ENCODE measurements around the gene DET1.
"Not testable (repeated sequence)": the region's sequence is repeated elsewhere in the genome, so short reads cannot be mapped to it uniquely, and the experiment has no call there.

The DET1 gene

GRCh38 chr15:88498996-88499395 is 47.5 kb downstream of the DET1 start:
- DNase-seq (ENCODE audit: low read depth in 4 of 4, low spot score in 1 of 4): no peak

GRCh38 chr15:88497109-88497765 is 49.2 kb downstream of the DET1 start:
- no peak for DNase-seq (ENCODE audit: low read depth in 4 of 4, low spot score in 1 of 4)

GRCh38 chr15:88493844-88494243 is 52.6 kb downstream of the DET1 start:
- DNase-seq (ENCODE audit: low read depth in 4 of 4, low spot score in 1 of 4): no peak

GRCh38 chr15:88491158-88491557 is 55.3 kb downstream of the DET1 start:
- no peak for DNase-seq (ENCODE audit: low read depth in 4 of 4, low spot score in 1 of 4)

GRCh38 chr15:88490036-88490435 is 56.4 kb downstream of the DET1 start:
- no peak for DNase-seq (ENCODE audit: low read depth in 4 of 4, low spot score in 1 of 4)

GRCh38 chr15:88489321-88489720 is 57.2 kb downstream of the DET1 start:
- no peak for DNase-seq (ENCODE audit: low read depth in 4 of 4, low spot score in 1 of 4)

GRCh38 chr15:88487796-88488523 is 58.5 kb downstream of the DET1 start:
- DNase-seq (ENCODE audit: low read depth in 4 of 4, low spot score in 1 of 4): no peak

- no peak for DNase-seq (ENCODE audit: low read depth in 4 of 4, low spot score in 1 of 4)
These were observed 59.2 kb downstream of the DET1 start for GRCh38 chr15:88487178-88487795.

- no peak for DNase-seq (ENCODE audit: low read depth in 4 of 4, low spot score in 1 of 4)
These were observed 61.7 kb downstream of the DET1 start for GRCh38 chr15:88484682-88485331.

- DNase-seq (ENCODE audit: low read depth in 4 of 4, low spot score in 1 of 4): no peak
These were observed 64.2 kb downstream of the DET1 start for GRCh38 chr15:88482263-88482662.

GRCh38 chr15:88480981-88481380 is 65.5 kb downstream of the DET1 start:
- no peak for DNase-seq (ENCODE audit: low read depth in 4 of 4, low spot score in 1 of 4)

- no peak for DNase-seq (ENCODE audit: low read depth in 4 of 4, low spot score in 1 of 4)
These were observed 67.3 kb downstream of the DET1 start for GRCh38 chr15:88479169-88479568.

- no peak for DNase-seq (ENCODE audit: low read depth in 4 of 4, low spot score in 1 of 4)
These were observed 68.6 kb downstream of the DET1 start for GRCh38 chr15:88477904-88478303.

GRCh38 chr15:88477126-88477525 is 69.4 kb downstream of the DET1 start:
- DNase-seq (ENCODE audit: low read depth in 4 of 4, low spot score in 1 of 4): no peak

- DNase-seq (ENCODE audit: low read depth in 4 of 4, low spot score in 1 of 4): no peak
These were observed 69.8 kb downstream of the DET1 start for GRCh38 chr15:88476635-88477060.

GRCh38 chr15:88473661-88474293 is 72.7 kb downstream of the DET1 start:
- DNase-seq (ENCODE audit: low read depth in 4 of 4, low spot score in 1 of 4): not testable (repeated sequence)

- no peak for DNase-seq (ENCODE audit: low read depth in 4 of 4, low spot score in 1 of 4)
These were observed 74.3 kb downstream of the DET1 start for GRCh38 chr15:88472225-88472624.

- no peak for DNase-seq (ENCODE audit: low read depth in 4 of 4, low spot score in 1 of 4)
These were observed 75.7 kb downstream of the DET1 start for GRCh38 chr15:88470625-88471372.

- no peak for DNase-seq (ENCODE audit: low read depth in 4 of 4, low spot score in 1 of 4)
These were observed 77.2 kb downstream of the DET1 start for GRCh38 chr15:88469321-88469720.

GRCh38 chr15:88468721-88469120 is 77.8 kb downstream of the DET1 start:
- DNase-seq (ENCODE audit: low read depth in 4 of 4, low spot score in 1 of 4): not testable (repeated sequence)

Data from stimulated activated CD4-positive, alpha-beta T cell treated with anti-CD3 and anti-CD28 coated beads, Interleukin-1b, Interleukin-23, amount 100 ng/mL, for 24 hours (primary cell).